T follicular helper cell (primary cell): ENCODE results near the gene XXYLT1.

Experiments
- DNase-seq: peaks from one replicate; pipeline ENCODE4 v3.0.0-alpha.2; 2020; ENCODE audit warnings: low read depth

XXYLT1 gene

GRCh38 chr3:195077611-195078540, 193.1 kb downstream of the XXYLT1 start:
- DNase-seq, result no peak

GRCh38 chr3:195076981-195077610, 193.9 kb downstream of the XXYLT1 start:
- DNase-seq, result no peak

- no peak for DNase-seq
Observed at GRCh38 chr3:195075941-195076875, 194.8 kb downstream of the XXYLT1 start.

GRCh38 chr3:195075199-195075940, 195.6 kb downstream of the XXYLT1 start:
- DNase-seq, result no peak

- no peak for DNase-seq
Observed at GRCh38 chr3:195073866-195074860, 196.8 kb downstream of the XXYLT1 start.

- DNase-seq, result no peak
Observed at GRCh38 chr3:195072916-195073564, 197.9 kb downstream of the XXYLT1 start.

- DNase-seq, result no peak
Observed at GRCh38 chr3:195071916-195072820, 198.8 kb downstream of the XXYLT1 start.

GRCh38 chr3:195071011-195071728, 199.8 kb downstream of the XXYLT1 start:
- DNase-seq, result no peak

GRCh38 chr3:195070336-195070735, 200.6 kb downstream of the XXYLT1 start:
- no peak for DNase-seq

GRCh38 chr3:195069501-195070251, 201.3 kb downstream of the XXYLT1 start:
- no peak for DNase-seq

- no peak for DNase-seq
Observed at GRCh38 chr3:195068084-195069080, 202.6 kb downstream of the XXYLT1 start.

- no peak for DNase-seq
Observed at GRCh38 chr3:195066441-195066841, 204.5 kb downstream of the XXYLT1 start.

GRCh38 chr3:195065864-195066185, 205.1 kb downstream of the XXYLT1 start:
- no peak for DNase-seq

GRCh38 chr3:195065142-195065863, 205.7 kb downstream of the XXYLT1 start:
- DNase-seq, result no peak

GRCh38 chr3:195064300-195064931, 206.5 kb downstream of the XXYLT1 start:
- no peak for DNase-seq
